NCI-H2107 (cell line): Measurements from ENCODE around the gene AHSP.
"Not testable (repeated sequence)": the region's sequence is repeated elsewhere in the genome, so short reads cannot be mapped to it uniquely, and the experiment has no call there.

ENCODE experiments used
- DNase-seq: peaks from one replicate; lab custom pipeline; 2025; lab: John Stamatoyannopoulos, UW

The AHSP gene

DNA sequence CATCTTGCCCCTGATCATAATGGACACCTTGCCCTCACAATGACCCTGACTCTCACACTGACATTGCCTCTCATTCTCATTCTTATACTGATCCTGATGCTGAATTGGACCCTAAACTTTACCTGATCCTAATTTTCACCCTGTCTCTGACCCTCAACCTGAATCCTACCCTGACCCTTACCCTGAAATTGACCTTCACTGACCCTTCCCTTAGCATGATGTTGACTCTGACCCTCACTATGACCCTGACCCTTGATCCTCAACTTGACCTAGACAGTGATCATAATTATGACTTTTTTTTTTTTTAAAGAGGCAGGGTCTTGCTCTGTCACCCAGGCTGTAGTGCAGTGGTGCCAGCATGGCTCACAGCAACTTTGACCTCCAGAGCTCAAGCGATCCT lies 3.4 kb downstream of the AHSP start:
- no peak for DNase-seq

DNA sequence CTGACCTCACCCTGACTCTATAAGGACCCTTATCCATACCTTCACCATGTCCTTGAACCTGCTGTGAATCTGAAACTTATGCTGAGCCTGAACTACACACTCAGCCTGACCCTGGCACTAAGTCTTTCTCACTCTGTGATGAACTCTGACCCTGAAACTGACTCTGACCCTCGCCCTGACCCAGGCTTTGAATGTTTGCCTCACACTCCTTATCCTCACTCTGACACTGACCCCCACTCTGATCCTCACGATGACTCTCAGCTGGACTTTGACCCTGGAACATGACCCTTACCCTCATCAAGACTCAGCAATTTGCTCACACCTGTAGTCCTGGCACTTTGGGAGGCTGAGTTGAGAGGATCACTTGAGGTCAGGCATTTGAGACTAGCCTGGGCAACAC lies 4.4 kb downstream of the AHSP start:
- no peak for DNase-seq

DNA sequence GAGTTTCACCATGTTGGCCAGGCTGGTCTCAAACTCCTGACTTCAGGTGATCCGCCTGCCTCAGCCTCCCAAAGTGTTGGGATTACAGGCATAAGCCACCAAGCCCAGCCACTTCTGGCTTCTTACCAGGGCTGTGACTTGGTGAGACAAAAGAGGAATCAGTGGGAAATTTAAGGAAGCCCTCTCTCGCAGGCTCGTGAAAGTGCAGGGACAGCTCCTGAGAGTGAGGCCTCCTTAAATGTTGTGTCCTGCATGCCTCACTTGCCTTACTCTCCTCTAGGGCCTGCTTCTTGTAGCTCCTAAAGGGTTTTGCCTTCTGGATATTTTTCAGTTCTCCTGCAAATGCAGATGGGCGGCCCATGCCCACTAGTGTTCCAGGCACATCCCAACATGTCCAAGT lies 5.2 kb downstream of the AHSP start:
- no peak for DNase-seq

DNA sequence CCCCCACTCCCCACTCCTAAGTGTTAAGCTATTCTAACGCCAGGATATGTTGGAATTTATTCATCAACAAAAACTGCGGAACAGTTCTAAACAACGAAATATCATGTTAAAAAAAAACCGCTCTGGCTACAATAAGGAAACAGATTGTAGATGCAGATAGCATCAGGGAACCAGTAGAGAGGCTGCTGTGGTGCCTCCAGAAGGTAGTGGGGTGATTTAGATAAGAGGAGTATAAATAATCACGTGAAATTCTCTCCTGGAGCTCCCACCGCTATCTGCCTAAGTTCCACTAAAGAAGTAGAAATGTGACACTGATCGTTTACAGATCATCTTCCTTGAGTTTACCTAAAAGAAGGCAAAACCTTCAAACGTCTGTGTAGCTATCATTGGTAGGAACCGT lies 8.0 kb downstream of the AHSP start:
- DNase-seq = no peak

DNA sequence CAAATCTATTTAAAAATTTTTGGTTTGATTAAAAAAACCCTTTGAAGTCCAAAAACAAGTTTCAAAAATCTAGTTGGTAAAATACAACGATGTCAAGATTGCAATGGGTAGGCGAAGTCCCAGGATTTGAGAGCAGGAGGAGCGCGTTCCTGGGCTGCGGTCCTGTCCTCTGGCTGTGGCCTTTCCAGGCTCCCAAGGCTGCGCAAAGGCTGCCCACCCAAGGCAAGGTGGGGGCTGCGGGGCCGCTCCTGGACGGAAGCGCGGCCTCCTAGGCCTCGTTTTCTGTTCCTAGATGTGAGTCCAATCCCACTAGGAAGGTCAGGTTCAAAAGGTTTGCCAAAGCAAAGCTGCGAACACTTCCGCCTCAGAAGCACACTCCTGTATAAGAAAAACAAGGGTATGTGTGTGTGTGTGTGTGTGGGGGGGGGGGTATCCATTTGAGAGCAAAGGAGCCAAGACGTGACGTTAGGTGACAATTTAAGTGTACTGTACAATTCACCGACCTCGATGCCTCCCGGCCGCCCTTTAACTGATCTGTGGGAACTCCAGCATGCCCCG lies 9.2 kb downstream of the AHSP start:
- no peak for DNase-seq

DNA sequence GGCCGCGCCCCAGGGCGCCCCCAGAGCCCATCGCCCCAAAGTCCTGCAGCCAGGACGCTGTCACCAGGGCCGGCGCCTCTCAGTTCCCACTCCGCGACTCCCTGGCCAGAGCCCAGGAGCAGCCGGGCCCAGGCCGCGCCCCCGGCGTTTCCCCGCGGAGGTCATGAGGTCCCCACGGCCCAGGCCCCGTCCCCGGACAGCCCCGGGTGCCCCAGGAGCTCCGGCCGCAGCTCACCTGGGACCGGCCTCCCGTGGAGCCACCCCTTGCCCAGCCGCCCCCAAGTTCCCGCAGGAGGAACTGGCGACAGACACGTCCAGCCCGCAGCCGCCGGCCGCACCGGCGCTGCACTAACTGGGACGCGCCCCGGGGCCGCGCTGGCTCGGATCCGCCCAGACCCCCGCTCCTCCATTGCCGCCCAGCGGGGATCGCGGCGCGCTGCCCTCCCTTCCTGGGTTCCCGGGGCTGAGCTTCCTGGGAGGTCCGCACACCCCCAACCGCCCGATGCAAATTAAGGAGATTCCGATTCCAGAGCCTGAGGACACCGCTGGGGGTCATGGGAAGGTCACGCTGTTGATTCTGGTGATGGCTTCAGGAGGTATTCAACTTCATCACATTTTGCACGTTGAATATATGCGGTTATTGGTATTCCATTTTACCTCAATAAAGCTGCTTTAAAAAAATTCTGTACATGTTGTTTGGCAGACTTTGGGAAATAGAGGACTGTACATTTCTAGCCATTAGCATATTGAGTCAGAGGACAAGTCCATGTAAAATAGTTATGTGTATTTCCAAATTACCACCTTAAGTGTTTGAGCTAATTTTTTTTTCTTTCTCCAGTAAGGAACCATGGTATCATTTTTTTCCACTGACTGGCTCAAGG lies 9.9 kb downstream of the AHSP start:
- DNase-seq = no peak

DNA sequence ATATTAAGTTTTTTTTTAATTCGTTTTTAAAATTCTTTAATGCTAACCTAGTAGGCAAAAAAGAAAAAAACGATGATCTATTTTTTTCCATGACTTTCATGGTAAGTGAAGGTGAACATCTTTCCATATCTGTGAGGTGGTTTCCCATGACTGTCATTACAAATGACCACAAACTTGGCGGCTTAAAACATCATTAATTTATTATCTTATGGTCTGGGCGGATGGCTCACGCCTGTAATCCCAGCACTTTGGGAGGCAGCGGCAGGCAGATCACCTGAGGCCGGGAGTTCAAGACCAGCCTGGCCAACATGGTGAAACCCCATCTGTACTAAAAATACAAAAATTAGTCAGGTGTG lies 10.5 kb downstream of the AHSP start:
- DNase-seq = not testable (repeated sequence)

DNA sequence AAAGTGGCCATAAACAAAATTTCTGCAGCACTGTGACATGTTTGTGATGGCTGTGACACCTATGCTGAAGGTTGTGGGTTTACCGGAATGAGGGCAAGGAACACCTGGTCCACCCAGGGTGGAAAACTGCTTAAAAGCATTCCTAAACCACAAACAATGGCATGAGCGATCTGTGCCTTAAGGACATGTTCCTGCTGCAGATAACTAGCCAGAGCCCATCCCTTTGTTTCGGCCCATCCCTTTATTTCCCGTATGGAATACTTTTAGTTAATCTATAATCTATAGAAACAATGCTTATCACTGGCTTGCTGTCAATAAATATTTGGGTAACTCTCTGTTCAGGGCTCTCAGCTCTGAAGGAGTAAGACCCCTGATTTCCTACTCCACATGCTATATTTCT lies 12.1 kb downstream of the AHSP start:
- not testable (repeated sequence) for DNase-seq

DNA sequence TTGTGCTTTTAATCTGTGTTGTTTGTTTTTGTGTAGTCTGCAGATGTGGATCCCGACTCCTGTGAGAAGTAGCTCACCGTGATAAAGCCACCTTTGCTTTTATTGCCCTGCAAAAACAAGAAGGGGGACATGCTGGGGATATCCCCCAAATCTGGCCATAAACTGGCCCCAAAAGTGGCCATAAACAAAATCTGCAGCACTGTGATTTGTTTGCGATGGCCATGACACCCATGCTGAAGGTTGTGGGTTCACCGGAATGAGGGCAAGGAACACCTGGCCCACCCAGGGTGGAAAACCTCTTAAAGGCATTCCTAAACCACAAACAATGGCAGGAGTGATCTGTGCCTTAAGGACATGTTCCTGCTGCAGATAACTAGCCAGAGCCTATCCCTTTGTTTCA lies 15.1 kb downstream of the AHSP start:
- DNase-seq = no peak

DNA sequence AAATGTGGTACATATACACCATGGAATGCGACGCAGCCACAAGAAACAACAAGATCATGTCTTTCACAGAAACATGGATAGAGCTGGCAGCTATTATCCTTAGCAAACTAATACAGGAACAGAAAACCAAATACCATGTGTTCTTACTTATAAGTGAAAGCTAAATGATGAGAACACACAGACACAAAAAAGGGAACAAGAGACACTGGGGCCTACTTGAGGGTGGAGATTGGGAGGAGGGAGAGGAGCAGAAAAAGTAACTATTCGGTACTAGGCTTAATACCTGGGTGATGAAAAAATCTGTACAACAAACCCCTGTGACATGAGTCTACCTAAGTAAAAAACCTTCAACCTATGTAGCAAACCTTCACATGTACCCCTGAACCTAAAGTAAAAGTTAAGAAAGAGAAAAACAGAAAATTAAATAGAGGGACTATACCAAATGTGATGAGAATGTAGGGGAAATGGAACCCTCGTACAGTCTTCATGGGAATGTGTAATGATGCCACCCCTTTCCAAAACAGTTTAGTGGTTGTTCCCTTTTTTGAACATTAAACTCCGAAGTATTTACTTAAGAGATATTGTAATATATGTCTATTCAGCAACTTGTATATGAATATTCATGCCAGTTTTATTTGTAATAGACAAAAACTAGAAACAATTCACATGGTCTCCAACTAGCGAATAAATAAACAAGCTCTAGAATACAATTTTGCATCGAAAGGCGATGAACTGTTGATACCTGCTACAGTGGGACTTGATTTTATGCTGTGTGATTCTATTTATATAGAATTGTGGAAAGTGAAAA lies 33.9 kb downstream of the AHSP start:
- DNase-seq = no peak

DNA sequence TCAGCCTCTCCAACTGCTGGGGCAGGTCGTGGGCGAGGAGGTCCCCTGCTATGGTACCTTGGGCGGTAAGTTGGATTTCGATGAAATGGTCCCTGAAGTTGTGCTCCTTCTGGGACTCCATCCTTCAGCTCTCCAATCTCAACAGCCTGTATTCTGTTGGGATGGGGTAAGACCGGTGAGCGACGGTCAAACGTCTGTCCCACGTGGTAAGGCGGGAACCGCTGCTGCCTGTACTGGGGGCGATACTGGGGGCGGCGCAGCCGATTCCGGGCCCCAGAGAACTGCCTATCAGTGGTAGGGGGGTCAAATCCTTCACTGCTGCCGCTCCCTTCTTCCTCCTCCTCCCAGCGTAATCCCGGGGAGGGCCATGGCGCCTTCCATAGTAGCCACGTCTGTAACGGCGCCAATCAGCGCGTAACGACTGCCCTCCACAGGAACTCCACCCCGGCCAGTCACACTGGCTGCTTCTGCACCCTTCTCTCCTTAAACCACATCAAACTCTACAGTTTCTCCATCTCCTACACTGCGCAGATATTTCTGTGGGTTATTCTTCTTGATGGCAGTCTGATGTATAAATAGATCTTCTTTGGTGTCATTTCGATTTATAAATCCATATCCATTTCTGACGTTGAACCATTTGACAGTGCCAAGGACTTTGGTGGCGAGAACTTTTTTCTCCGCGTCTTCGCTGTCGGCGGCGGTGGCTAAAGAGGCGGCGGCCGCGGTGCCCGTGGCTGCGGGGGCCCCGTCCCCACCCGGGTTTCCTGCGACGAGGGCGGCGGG lies 41.1 kb downstream of the AHSP start:
- DNase-seq = no peak

DNA sequence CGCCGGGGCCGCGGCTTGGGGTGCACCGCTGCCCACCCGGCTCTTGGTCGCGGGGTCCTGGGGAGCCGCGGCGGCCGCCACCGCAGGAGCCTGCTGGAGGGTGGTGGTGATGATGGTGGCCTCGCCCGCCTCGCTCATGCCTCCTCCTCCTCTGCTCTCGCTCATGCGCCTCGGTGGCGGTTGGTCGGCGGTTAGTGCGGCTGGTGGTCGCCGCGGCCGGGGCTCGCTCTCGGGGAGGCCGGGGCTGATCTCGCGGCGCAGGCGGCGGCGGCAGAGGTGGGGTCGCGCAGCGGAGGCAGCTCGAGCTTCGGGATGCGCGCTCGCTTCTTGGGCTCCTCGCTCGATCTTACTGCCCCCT lies 41.6 kb downstream of the AHSP start:
- DNase-seq = no peak

DNA sequence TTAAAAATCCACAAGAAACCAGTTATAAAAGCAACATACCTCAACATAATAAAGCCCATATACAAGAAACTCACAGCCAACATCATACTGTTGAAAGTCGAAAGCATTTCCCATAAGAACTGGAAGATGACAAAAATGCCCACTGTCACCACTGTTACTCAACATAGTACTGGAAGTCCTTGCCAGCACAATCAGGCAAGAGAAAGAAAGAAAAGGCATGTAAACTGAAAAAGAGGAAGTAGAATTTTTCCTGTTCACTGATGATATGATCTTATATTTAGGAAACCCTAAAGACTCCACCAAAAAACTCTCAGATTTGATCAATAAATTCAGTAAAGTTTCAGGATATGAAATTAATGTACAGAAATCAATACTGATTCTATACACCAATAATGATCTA lies 45.1 kb downstream of the AHSP start:
- DNase-seq = no peak

DNA sequence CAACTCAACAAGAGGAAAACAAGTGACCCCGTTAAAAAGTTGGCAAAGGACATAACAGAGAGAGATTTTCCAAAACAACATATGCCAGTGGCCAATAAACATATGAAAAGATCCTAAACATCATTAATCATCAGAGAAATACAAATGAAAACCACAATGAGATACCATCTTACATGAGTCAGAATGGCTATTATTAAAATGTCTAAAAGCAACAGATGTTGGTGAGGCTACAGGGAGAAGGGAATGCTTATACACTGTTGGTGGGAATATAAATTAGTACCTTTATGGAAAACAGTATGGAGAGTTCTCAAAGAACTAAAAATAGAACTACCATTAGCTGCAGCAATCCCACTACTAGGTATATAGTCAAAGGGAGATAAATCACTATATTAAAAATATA lies 46.5 kb downstream of the AHSP start:
- DNase-seq = not testable (repeated sequence)

DNA sequence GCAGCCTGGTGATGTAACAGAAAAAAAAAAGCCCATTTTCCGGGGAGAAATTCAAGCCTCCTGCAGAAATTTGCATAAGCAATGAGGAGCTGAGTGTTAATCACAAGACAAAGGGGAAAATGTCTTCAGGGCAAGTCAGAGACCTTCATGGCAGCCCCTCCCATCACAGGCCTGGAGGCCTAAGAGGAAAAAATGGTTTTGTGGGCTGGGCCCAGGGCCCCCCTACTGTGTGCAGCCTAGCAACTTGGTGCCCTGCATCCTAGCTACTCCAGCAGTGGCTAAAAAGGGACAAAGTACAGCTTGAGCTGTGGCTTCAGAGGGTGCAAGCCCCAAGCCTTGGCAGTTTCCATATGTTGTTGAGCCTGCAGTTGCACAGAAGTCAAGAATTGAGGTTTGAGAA lies 49.7 kb downstream of the AHSP start:
- DNase-seq = no peak
